ENCODE results near the gene ABCB8. TPM values are rescaled to one million over a fixed set of nuclear protein-coding genes. Genes with fewer than 3 reads are reported as not detected.
A peak's percentile ranks its signal among the peaks of the same experiment; 100 is the strongest.

ABCB8 gene
- total and polyA plus RNA-seq, 9 of the 15 experiments (the other 6 are each of a cell fraction or from before 2014, with no cell fraction given), result 7.6 to 106 (median 36.3) TPM

DNA sequence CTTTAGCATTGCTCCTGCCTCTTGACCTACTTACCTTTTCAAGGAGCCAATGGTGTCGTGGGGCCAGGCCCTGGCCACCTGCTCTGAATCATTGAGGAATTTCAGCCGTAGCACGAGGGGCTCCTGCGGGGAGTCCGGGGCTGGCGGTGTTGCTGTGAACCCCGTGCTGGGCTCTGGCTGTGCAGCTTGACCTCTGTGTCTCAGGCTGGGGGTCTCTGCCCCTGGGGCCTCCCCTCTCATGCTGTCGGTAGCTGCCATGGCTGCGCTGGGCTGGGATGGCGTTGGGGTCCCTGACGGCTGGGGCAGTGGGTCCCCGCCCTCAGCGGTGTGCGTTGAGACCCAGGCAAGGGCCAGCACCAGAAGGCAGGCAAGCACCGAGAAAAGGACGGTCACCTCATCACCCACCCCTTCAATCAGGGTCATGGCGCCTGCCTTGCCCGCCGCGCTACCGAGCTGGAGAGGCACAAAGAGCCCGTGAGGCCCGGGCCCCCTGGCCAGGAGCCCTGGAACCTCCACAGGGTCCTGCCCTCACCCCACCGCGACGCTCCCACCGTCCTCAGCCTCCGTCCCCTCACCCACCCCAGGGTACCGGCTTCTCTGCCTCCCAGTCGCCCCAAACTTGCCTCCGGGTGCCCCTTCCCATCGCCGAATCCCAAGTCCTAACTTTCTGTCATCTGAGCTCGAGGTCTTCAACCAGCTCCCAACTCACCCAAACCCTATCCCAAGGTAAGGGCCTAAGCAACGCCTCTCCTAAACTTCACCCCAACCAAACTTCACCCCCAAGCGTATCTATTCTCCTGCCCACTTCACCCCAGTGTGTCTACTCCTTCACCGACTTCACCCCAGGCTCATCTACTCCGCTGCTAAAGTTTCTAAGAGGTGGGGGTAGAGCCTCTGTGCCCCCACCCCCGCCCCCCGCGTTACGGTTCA is 54.2 kb downstream of the ABCB8 start (continued):
- TF ChIP-seq, protein P1, sequence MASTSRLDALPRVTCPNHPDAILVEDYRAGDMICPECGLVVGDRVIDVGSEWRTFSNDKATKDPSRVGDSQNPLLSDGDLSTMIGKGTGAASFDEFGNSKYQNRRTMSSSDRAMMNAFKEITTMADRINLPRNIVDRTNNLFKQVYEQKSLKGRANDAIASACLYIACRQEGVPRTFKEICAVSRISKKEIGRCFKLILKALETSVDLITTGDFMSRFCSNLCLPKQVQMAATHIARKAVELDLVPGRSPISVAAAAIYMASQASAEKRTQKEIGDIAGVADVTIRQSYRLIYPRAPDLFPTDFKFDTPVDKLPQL (IDR thresholded peaks at IDR 0.05; ENCODE audit: extremely low read depth, insufficient read length), result no peak
- no peak for TF ChIP-seq GATA2 (CRISPR knock-in tag; IDR thresholded peaks at IDR 0.05)
- no peak for TF ChIP-seq ZNF589 (CRISPR knock-in tag; IDR thresholded peaks at IDR 0.05; ENCODE audit: low read depth)
- TF ChIP-seq BRD9 (IDR thresholded peaks at IDR 0.05; ENCODE audit: low read depth, partially characterized antibody), result peak; percentile 73
- TF ChIP-seq PYGO2 (tag; IDR thresholded peaks at IDR 0.05), result no peak
- TF ChIP-seq ELF1 (tag; IDR thresholded peaks at IDR 0.05), result no peak
- TF ChIP-seq, protein P2, sequence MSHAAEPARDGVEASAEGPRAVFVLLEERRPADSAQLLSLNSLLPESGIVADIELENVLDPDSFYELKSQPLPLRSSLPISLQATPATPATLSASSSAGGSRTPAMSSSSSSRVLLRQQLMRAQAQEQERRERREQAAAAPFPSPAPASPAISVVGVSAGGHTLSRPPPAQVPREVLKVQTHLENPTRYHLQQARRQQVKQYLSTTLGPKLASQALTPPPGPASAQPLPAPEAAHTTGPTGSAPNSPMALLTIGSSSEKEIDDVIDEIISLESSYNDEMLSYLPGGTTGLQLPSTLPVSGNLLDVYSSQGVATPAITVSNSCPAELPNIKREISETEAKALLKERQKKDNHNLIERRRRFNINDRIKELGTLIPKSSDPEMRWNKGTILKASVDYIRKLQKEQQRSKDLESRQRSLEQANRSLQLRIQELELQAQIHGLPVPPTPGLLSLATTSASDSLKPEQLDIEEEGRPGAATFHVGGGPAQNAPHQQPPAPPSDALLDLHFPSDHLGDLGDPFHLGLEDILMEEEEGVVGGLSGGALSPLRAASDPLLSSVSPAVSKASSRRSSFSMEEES (CRISPR knock-in tag; IDR thresholded peaks at IDR 0.05), result no peak
- TF ChIP-seq, protein P3, sequence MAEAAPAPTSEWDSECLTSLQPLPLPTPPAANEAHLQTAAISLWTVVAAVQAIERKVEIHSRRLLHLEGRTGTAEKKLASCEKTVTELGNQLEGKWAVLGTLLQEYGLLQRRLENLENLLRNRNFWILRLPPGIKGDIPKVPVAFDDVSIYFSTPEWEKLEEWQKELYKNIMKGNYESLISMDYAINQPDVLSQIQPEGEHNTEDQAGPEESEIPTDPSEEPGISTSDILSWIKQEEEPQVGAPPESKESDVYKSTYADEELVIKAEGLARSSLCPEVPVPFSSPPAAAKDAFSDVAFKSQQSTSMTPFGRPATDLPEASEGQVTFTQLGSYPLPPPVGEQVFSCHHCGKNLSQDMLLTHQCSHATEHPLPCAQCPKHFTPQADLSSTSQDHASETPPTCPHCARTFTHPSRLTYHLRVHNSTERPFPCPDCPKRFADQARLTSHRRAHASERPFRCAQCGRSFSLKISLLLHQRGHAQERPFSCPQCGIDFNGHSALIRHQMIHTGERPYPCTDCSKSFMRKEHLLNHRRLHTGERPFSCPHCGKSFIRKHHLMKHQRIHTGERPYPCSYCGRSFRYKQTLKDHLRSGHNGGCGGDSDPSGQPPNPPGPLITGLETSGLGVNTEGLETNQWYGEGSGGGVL (CRISPR knock-in tag; IDR thresholded peaks at IDR 0.05), result no peak
- no peak for TF ChIP-seq EWSR1 (IDR thresholded peaks at IDR 0.05; ENCODE audit: borderline replicate concordance, low read depth, partially characterized antibody)
- TF ChIP-seq CHD1 (IDR thresholded peaks at IDR 0.05; ENCODE audit: low read length), result peak; percentile 89
- TF ChIP-seq, protein P4, sequence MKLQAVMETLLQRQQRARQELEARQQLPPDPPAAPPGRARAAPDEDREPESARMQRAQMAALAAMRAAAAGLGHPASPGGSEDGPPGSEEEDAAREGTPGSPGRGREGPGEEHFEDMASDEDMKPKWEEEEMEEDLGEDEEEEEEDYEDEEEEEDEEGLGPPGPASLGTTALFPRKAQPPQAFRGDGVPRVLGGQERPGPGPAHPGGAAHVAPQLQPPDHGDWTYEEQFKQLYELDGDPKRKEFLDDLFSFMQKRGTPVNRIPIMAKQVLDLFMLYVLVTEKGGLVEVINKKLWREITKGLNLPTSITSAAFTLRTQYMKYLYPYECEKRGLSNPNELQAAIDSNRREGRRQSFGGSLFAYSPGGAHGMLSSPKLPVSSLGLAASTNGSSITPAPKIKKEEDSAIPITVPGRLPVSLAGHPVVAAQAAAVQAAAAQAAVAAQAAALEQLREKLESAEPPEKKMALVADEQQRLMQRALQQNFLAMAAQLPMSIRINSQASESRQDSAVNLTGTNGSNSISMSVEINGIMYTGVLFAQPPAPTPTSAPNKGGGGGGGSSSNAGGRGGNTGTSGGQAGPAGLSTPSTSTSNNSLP (IDR thresholded peaks at IDR 0.05; ENCODE audit: borderline replicate concordance, low read depth, low read length), result no peak
- TF ChIP-seq MBD2 (IDR thresholded peaks at IDR 0.05; ENCODE audit: borderline replicate concordance, low read depth), result no peak; the same call in 1 of the 2 replicates
- no peak for TF ChIP-seq MEF2D (tag; conservative IDR thresholded peaks at IDR 0.05; ENCODE audit: low read depth)
- TF ChIP-seq MCM3 (IDR thresholded peaks at IDR 0.05), result no peak
- peak; percentile 51; the same call in 1 of the 2 replicates for TF ChIP-seq ARID1B (IDR thresholded peaks at IDR 0.05)
- TF ChIP-seq, protein P5, sequence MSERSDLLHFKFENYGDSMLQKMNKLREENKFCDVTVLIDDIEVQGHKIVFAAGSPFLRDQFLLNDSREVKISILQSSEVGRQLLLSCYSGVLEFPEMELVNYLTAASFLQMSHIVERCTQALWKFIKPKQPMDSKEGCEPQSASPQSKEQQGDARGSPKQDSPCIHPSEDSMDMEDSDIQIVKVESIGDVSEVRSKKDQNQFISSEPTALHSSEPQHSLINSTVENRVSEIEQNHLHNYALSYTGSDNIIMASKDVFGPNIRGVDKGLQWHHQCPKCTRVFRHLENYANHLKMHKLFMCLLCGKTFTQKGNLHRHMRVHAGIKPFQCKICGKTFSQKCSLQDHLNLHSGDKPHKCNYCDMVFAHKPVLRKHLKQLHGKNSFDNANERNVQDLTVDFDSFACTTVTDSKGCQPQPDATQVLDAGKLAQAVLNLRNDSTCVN (CRISPR knock-in tag; IDR thresholded peaks at IDR 0.05), result peak; percentile 67
- TF ChIP-seq, protein P6, sequence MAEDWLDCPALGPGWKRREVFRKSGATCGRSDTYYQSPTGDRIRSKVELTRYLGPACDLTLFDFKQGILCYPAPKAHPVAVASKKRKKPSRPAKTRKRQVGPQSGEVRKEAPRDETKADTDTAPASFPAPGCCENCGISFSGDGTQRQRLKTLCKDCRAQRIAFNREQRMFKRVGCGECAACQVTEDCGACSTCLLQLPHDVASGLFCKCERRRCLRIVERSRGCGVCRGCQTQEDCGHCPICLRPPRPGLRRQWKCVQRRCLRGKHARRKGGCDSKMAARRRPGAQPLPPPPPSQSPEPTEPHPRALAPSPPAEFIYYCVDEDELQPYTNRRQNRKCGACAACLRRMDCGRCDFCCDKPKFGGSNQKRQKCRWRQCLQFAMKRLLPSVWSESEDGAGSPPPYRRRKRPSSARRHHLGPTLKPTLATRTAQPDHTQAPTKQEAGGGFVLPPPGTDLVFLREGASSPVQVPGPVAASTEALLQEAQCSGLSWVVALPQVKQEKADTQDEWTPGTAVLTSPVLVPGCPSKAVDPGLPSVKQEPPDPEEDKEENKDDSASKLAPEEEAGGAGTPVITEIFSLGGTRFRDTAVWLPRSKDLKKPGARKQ (CRISPR knock-in tag; IDR thresholded peaks at IDR 0.05), result no peak

Data from K562 (cell line).